GM18511 (cell line): Measurements from ENCODE around the gene AP4S1.

ENCODE experiments used
- ATAC-seq: cut with Tn5 transposase; IDR thresholded peaks from one replicate; pipeline ENCODE4 v1.9.1; 2021; ENCODE audit warnings: mild to moderate bottlenecking, moderate library complexity; ENCODE audit not compliant: unreplicated experiment

Gene AP4S1

GRCh38 chr14:31127690-31128089, 102.2 kb downstream of the AP4S1 start:
- peak; percentile 78 for ATAC-seq

- ATAC-seq: no peak
Measured at GRCh38 chr14:31128601-31129526, 103.4 kb downstream of the AP4S1 start.

GRCh38 chr14:31133133-31133532, 107.7 kb downstream of the AP4S1 start:
- no peak for ATAC-seq

- no peak for ATAC-seq
Measured at GRCh38 chr14:31137214-31137889, 111.9 kb downstream of the AP4S1 start.

GRCh38 chr14:31138301-31138700, 112.9 kb downstream of the AP4S1 start:
- no peak for ATAC-seq

- no peak for ATAC-seq
Measured at GRCh38 chr14:31139301-31139847, 113.9 kb downstream of the AP4S1 start.

GRCh38 chr14:31142455-31143087, 117.1 kb downstream of the AP4S1 start:
- no peak for ATAC-seq
